GM18861 (cell line): Measurements from ENCODE around the gene BSG.
A peak's percentile ranks its signal among the peaks of the same experiment; 100 is the strongest.

Experiments used
- ATAC-seq: cut with Tn5 transposase; IDR thresholded peaks from one replicate; pipeline ENCODE4 v1.9.1; 2021; ENCODE audit not compliant: unreplicated experiment

BSG gene

GRCh38 chr19:572140-572742, at the start of gene BSG:
BSG (plus strand) TSS chr19:572596; CDS start chr19:572635, 39 bp downstream.
- ATAC-seq = peak; percentile 75

GRCh38 chr19:522726-523125, 49.7 kb upstream of the BSG start:
- ATAC-seq = no peak

- ATAC-seq = no peak
Observed at GRCh38 chr19:524062-524674, 48.2 kb upstream of the BSG start.

- no peak for ATAC-seq
Observed at GRCh38 chr19:525029-525428, 47.4 kb upstream of the BSG start.

GRCh38 chr19:525857-526419, 46.5 kb upstream of the BSG start:
- ATAC-seq = no peak

GRCh38 chr19:530134-531008, 42.0 kb upstream of the BSG start:
- ATAC-seq = no peak

- ATAC-seq = peak; percentile 40
Observed at GRCh38 chr19:531009-531752, 41.2 kb upstream of the BSG start.

- ATAC-seq = peak; percentile 4
Observed at GRCh38 chr19:531753-532560, 40.4 kb upstream of the BSG start, which contains the start of gene CDC34. CDC34 (plus strand) TSS chr19:531760; CDS start chr19:531932, 172 bp downstream.

- no peak for ATAC-seq
Observed at GRCh38 chr19:532561-533363, 39.6 kb upstream of the BSG start.

- ATAC-seq = no peak
Observed at GRCh38 chr19:533364-534058, 38.9 kb upstream of the BSG start.

GRCh38 chr19:534088-534487, 38.3 kb upstream of the BSG start:
- ATAC-seq = no peak

- ATAC-seq = no peak
Observed at GRCh38 chr19:535017-535835, 37.2 kb upstream of the BSG start.

- ATAC-seq = no peak
Observed at GRCh38 chr19:536031-536880, 36.1 kb upstream of the BSG start.

GRCh38 chr19:536881-537404, 35.5 kb upstream of the BSG start:
- ATAC-seq = no peak

- no peak for ATAC-seq
Observed at GRCh38 chr19:538641-539428, 33.6 kb upstream of the BSG start.
